ENCODE results near the gene TMEM43.

TMEM43 gene

GRCh38 chr3:14156843-14157561, 32.1 kb downstream of the TMEM43 start:
- Histone ChIP-seq H3K36me3 (ENCODE audit: control insufficient read depth, low read depth, low read length) (peaks cover 64% of the 10 kb centered on the region), H3K9ac (ENCODE audit: low read length) (no peak overlapping the region), H3K4me3 (ENCODE audit: low read length) (no peak overlapping the region), H3K27me3 (ENCODE audit: control insufficient read depth, insufficient read depth, low read length) (no peaks in the 10 kb centered on the region), H3K27ac (ENCODE audit: low read length) (no peak overlapping the region), H3K9me3 (ENCODE audit: control insufficient read depth, low read depth, low read length) (no peaks in the 10 kb centered on the region), H3K4me1 (ENCODE audit: control insufficient read depth, low read depth, low read length) (no peaks in the 10 kb centered on the region)

GRCh38 chr3:14157951-14158350, 33.1 kb downstream of the TMEM43 start:
- Histone ChIP-seq H3K4me1 (ENCODE audit: control insufficient read depth, low read depth, low read length) (no peaks in the 10 kb centered on the region), H3K9ac (ENCODE audit: low read length) (no peak overlapping the region), H3K36me3 (ENCODE audit: control insufficient read depth, low read depth, low read length) (peaks cover 74% of the 10 kb centered on the region), H3K27me3 (ENCODE audit: control insufficient read depth, insufficient read depth, low read length) (no peaks in the 10 kb centered on the region), H3K27ac (ENCODE audit: low read length) (no peak overlapping the region), H3K9me3 (ENCODE audit: control insufficient read depth, low read depth, low read length) (no peaks in the 10 kb centered on the region), H3K4me3 (ENCODE audit: low read length) (no peak overlapping the region)

DNA sequence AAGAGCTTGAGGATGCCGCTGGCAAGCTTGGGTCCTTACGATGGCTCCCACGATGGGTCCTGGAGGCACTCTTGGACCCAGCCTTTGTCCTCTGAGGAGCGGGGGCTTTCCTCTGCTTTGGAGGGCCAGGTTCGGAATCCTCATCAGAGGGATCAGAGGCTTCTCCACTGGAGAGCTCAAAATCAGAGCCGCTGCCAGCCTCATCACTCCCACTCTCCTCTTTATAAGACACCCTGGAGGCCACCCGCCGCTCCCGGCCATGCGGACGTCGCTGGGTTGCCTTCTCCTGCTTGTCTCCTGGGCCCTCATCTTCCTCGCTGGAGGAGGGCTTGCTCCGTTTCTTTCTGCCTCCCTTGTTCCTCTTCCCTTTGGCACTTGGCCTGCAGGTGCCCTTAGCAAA, 33.5 kb downstream of the TMEM43 start:
- no peaks in the 10 kb centered on the region for H3K27me3 ChIP-seq (ENCODE audit: control insufficient read depth, insufficient read depth, low read length)
- no peak overlapping the region for H3K4me3 ChIP-seq (ENCODE audit: low read length)
- no peak overlapping the region for H3K27ac ChIP-seq (ENCODE audit: low read length)
- no peaks in the 10 kb centered on the region for H3K9me3 ChIP-seq (ENCODE audit: control insufficient read depth, low read depth, low read length)
- H3K36me3 ChIP-seq (ENCODE audit: control insufficient read depth, low read depth, low read length) = peaks cover 78% of the 10 kb centered on the region
- H3K4me1 ChIP-seq (ENCODE audit: control insufficient read depth, low read depth, low read length) = no peaks in the 10 kb centered on the region
- H3K9ac ChIP-seq (ENCODE audit: low read length) = no peak overlapping the region

GRCh38 chr3:14159426-14159825, 34.6 kb downstream of the TMEM43 start:
- Histone ChIP-seq H3K4me1 (ENCODE audit: control insufficient read depth, low read depth, low read length) (no peaks in the 10 kb centered on the region), H3K27ac (ENCODE audit: low read length) (no peak overlapping the region), H3K27me3 (ENCODE audit: control insufficient read depth, insufficient read depth, low read length) (no peaks in the 10 kb centered on the region), H3K9ac (ENCODE audit: low read length) (no peak overlapping the region), H3K36me3 (ENCODE audit: control insufficient read depth, low read depth, low read length) (peaks cover 80% of the 10 kb centered on the region), H3K4me3 (ENCODE audit: low read length) (no peak overlapping the region), H3K9me3 (ENCODE audit: control insufficient read depth, low read depth, low read length) (no peaks in the 10 kb centered on the region)

- Histone ChIP-seq H3K9ac (ENCODE audit: low read length) (no peak overlapping the region), H3K27ac (ENCODE audit: low read length) (no peak overlapping the region), H3K4me1 (ENCODE audit: control insufficient read depth, low read depth, low read length) (no peaks in the 10 kb centered on the region), H3K27me3 (ENCODE audit: control insufficient read depth, insufficient read depth, low read length) (no peaks in the 10 kb centered on the region), H3K9me3 (ENCODE audit: control insufficient read depth, low read depth, low read length) (no peaks in the 10 kb centered on the region), H3K4me3 (ENCODE audit: low read length) (no peak overlapping the region), H3K36me3 (ENCODE audit: control insufficient read depth, low read depth, low read length) (peaks cover 89% of the 10 kb centered on the region)
Observed at GRCh38 chr3:14161282-14161681, 36.4 kb downstream of the TMEM43 start.

DNA sequence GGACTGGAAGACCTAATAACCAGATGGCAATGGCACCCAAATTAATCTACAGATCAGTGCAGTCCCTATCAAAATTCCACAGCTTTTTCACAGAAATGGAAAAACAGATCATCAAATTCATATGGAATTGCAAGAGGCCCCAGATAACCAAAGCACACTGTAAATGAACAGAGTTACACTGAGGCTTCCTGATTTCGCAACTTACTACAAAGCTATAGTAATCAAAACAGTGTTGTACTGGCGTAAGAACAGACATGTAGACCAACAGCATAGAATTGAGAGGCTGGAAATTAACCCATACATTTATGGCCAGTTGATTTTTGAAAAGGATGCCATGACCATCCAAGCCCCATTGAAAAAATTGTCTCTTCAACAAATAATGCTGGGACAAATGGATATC, 37.3 kb downstream of the TMEM43 start:
- peaks cover 88% of the 10 kb centered on the region for H3K36me3 ChIP-seq (ENCODE audit: control insufficient read depth, low read depth, low read length)
- no peaks in the 10 kb centered on the region for H3K27me3 ChIP-seq (ENCODE audit: control insufficient read depth, insufficient read depth, low read length)
- H3K9ac ChIP-seq (ENCODE audit: low read length) = no peak overlapping the region
- no peak overlapping the region for H3K27ac ChIP-seq (ENCODE audit: low read length)
- H3K4me1 ChIP-seq (ENCODE audit: control insufficient read depth, low read depth, low read length) = no peaks in the 10 kb centered on the region
- no peak overlapping the region for H3K4me3 ChIP-seq (ENCODE audit: low read length)
- H3K9me3 ChIP-seq (ENCODE audit: control insufficient read depth, low read depth, low read length) = no peaks in the 10 kb centered on the region

DNA sequence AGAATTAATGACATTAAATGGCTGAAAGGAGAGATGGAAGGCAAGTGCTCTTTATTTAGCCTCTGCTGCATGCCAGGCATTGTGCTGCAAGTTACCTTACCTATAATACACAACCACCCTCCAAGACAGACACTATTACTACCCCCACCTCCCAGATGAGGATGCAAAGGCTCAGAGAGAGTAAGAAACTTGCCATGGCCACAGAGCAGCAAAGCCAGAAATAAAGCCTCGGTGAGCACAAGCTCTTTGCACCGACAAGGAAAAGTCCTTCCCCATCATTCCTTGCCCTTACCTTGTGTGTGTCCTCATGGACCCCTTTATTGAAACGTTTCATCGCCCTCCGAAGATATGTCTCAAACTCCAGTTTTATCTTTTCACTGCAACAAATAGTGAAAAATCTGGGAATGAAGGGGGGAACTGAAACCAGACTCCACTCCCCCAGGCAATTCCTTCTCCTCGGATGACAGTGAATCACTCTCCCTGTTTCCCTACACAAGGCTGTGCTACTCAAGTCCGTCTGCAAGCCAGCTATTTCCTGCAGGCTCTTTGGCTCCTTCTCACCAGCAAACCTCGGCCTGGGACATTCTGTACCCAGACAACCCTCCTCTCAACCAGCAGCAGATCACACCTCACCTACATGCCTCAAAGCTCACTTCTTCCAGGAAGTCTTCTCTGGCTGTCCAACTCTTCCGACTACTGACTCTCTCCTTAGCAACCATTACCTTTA, 42.2 kb downstream of the TMEM43 start:
- Histone ChIP-seq H3K27ac (ENCODE audit: low read length) (no peak overlapping the region), H3K4me1 (ENCODE audit: control insufficient read depth, low read depth, low read length) (no peaks in the 10 kb centered on the region), H3K9me3 (ENCODE audit: control insufficient read depth, low read depth, low read length) (no peaks in the 10 kb centered on the region), H3K27me3 (ENCODE audit: control insufficient read depth, insufficient read depth, low read length) (no peaks in the 10 kb centered on the region), H3K36me3 (ENCODE audit: control insufficient read depth, low read depth, low read length) (peaks cover 90% of the 10 kb centered on the region), H3K9ac (ENCODE audit: low read length) (no peak overlapping the region), H3K4me3 (ENCODE audit: low read length) (no peak overlapping the region)

GRCh38 chr3:14169435-14169834, 44.6 kb downstream of the TMEM43 start:
- no peak overlapping the region for H3K4me3 ChIP-seq (ENCODE audit: low read length)
- H3K9ac ChIP-seq (ENCODE audit: low read length) = no peak overlapping the region
- no peaks in the 10 kb centered on the region for H3K4me1 ChIP-seq (ENCODE audit: control insufficient read depth, low read depth, low read length)
- H3K27ac ChIP-seq (ENCODE audit: low read length) = no peak overlapping the region
- peaks cover 75% of the 10 kb centered on the region for H3K36me3 ChIP-seq (ENCODE audit: control insufficient read depth, low read depth, low read length)
- H3K27me3 ChIP-seq (ENCODE audit: control insufficient read depth, insufficient read depth, low read length) = no peaks in the 10 kb centered on the region
- no peaks in the 10 kb centered on the region for H3K9me3 ChIP-seq (ENCODE audit: control insufficient read depth, low read depth, low read length)

DNA sequence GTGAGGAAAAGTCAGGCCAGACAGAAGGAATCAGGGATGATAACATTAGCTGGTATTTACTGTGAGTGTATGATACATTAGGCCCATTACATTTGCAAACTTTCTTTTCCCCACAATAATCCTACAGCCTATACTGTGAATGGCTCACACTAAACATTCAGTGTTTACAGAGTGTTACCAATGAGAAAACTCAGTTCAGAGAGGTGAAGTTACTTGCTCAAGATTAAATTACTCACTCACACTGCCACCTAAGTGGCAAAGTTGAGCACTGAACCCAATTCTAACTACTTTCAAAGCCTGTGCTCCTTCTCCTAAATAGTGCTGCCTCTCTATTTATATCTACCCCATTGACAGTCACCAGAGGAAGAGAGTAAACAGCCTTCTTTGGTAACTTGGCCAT, 45.0 kb downstream of the TMEM43 start:
- no peak overlapping the region for H3K4me3 ChIP-seq (ENCODE audit: low read length)

DNA sequence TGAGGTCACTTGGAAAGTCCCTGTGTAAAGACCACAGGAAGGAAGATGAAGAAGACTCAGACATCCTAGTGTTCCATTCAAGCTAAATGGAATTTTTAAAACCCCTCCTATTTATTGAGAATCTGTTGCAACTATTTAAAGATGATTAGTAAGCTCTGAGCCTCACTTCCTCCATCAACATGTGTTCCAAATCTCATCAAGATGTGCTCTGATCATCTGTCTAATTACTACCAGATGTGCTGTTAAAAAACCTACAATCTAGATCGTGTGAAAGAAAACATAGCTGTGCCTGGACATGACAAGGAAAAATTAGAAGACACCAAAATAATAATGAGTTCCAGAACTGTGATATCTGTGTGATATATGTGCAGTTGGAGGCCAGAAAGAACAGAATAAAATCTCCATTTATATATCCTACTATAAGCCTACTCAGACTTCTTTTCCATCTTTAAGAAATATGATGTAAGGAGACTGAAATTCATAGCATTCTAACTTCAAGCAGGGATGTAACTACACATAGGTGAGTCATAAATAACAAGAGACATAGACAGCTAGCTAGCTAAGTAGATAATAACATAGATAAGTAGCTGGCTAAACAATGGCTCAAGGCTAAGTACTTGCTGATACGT, 45.8 kb downstream of the TMEM43 start:
- Histone ChIP-seq H3K9me3 (ENCODE audit: control insufficient read depth, low read depth, low read length) (no peaks in the 10 kb centered on the region), H3K27me3 (ENCODE audit: control insufficient read depth, insufficient read depth, low read length) (no peaks in the 10 kb centered on the region), H3K27ac (ENCODE audit: low read length) (no peak overlapping the region), H3K36me3 (ENCODE audit: control insufficient read depth, low read depth, low read length) (peaks cover 63% of the 10 kb centered on the region), H3K4me1 (ENCODE audit: control insufficient read depth, low read depth, low read length) (no peaks in the 10 kb centered on the region), H3K4me3 (ENCODE audit: low read length) (no peak overlapping the region), H3K9ac (ENCODE audit: low read length) (no peak overlapping the region)

More for the DNA sequence above, 45.0 kb downstream of the TMEM43 start:
- H3K27me3 ChIP-seq (ENCODE audit: control insufficient read depth, insufficient read depth, low read length) = no peaks in the 10 kb centered on the region
- H3K9me3 ChIP-seq (ENCODE audit: control insufficient read depth, low read depth, low read length) = no peaks in the 10 kb centered on the region
- no peaks in the 10 kb centered on the region for H3K4me1 ChIP-seq (ENCODE audit: control insufficient read depth, low read depth, low read length)
- peaks cover 70% of the 10 kb centered on the region for H3K36me3 ChIP-seq (ENCODE audit: control insufficient read depth, low read depth, low read length)
- no peak overlapping the region for H3K9ac ChIP-seq (ENCODE audit: low read length)
- no peak overlapping the region for H3K27ac ChIP-seq (ENCODE audit: low read length)

GRCh38 chr3:14172496-14172895, 47.6 kb downstream of the TMEM43 start:
- Histone ChIP-seq H3K4me3 (ENCODE audit: low read length) (no peak overlapping the region), H3K9ac (ENCODE audit: low read length) (no peak overlapping the region), H3K9me3 (ENCODE audit: control insufficient read depth, low read depth, low read length) (no peaks in the 10 kb centered on the region), H3K4me1 (ENCODE audit: control insufficient read depth, low read depth, low read length) (peaks cover 5% of the 10 kb centered on the region), H3K27me3 (ENCODE audit: control insufficient read depth, insufficient read depth, low read length) (no peaks in the 10 kb centered on the region), H3K36me3 (ENCODE audit: control insufficient read depth, low read depth, low read length) (peaks cover 51% of the 10 kb centered on the region), H3K27ac (ENCODE audit: low read length) (no peak overlapping the region)
